Small intestine (tissue), 7 donors: ENCODE results near the gene MGAT1. TPM values are rescaled to one million over a fixed set of nuclear protein-coding genes. Genes with fewer than 3 reads are reported as not detected.

Experiments used
- DNase-seq, 2 donors: peaks; one replicate each; pipeline versions ENCODE4 v3.0.0 to v3.0.0-alpha.2; 2013
- FAIRE-seq: peaks from 2 replicates; lab custom pipeline; 2012; peaks lifted over from hg19 to GRCh38; lab: Jason Lieb, UNC
- H3K27ac ChIP-seq, 3 donors: one replicate each; pipeline ENCODE4 v1.5.1; 2013; ENCODE audit warnings: low read length in 2 of 3, mild to moderate bottlenecking in 2 of 3, control low read depth in 1 of 3, inconsistent platforms in 1 of 3, low read depth in 1 of 3, moderate library complexity in 1 of 3
- H3K27me3 ChIP-seq, 3 donors: one replicate each; pipeline ENCODE4 v1.6.1; 2013; ENCODE audit warnings: low read length in 3 of 3, inconsistent platforms in 1 of 3; ENCODE audit not compliant: control insufficient read depth in 3 of 3, insufficient read depth in 3 of 3
- H3K36me3 ChIP-seq, 3 donors: one replicate each; pipeline ENCODE4 v1.6.1; 2013; ENCODE audit warnings: low read length in 3 of 3, inconsistent platforms in 1 of 3, low read depth in 1 of 3, mild to moderate bottlenecking in 1 of 3, moderate library complexity in 1 of 3; ENCODE audit not compliant: control insufficient read depth in 3 of 3, insufficient read depth in 2 of 3
- H3K4me1 ChIP-seq, 3 donors: one replicate each; pipeline ENCODE4 v1.6.1; 2013; ENCODE audit warnings: low read length in 2 of 3, inconsistent platforms in 1 of 3, low read depth in 1 of 3, mild to moderate bottlenecking in 1 of 3, moderate library complexity in 1 of 3; ENCODE audit not compliant: control insufficient read depth in 3 of 3, insufficient read depth in 2 of 3
- H3K4me3 ChIP-seq, 3 donors: one replicate each; pipeline ENCODE4 v1.5.1; 2013; ENCODE audit warnings: low read length in 3 of 3, control low read depth in 1 of 3, inconsistent platforms in 1 of 3, low read depth in 1 of 3, mild to moderate bottlenecking in 1 of 3, moderate library complexity in 1 of 3
- H3K9me3 ChIP-seq, 2 donors: one replicate each; pipeline ENCODE4 v1.6.1; 2013; ENCODE audit warnings: low read depth in 1 of 2, low read length in 1 of 2; ENCODE audit not compliant: control insufficient read depth in 2 of 2, insufficient read depth in 1 of 2
- WGBS, 3 donors: extraction: QIAGEN DNeasy Blood & Tissue Kit; methylation state at CpG; one replicate each; pipeline ENCODE4 v1.1.7; 2013; 5-methylcytosine and 5-hydroxymethylcytosine counted together
- polyA plus RNA-seq, 4 donors: library from polyadenylated mRNA; stranded (reverse) in 3 of 4; unstranded in 1 of 4; fragments of 200-250 nt in 3 of 4; fragments of 120-200 nt in 1 of 4; gene quantifications; one replicate each; pipeline versions ENCODE4 v1.2.1 to v1.2.3, GENCODE V29; 2013
- donor health status: healthy with polysubstance abuse.
- donor health status: control.
- donor health status: control.
- donor health status: Bipolar disorder and iron deficiency.
- donor health status: healthy.

Gene MGAT1
- polyA plus RNA-seq, 4 donors: 52.3 to 125 (median 89.2) TPM

GRCh38 chr5:180821538-180821937, 18.9 kb upstream of the MGAT1 start:
- Histone ChIP-seq H3K9me3 (no peaks in the 10 kb centered on the region), H3K36me3 (no peaks in the 10 kb centered on the region), H3K4me3 (no peak overlapping the region), H3K27ac (peak overlapping the region in 2 of 3 donors; percentile 24 to 27), H3K4me1 (peaks cover 3 to 15% (median 3%) of the 10 kb centered on the region in 3 donors), H3K27me3 (no peaks in the 10 kb centered on the region)
- FAIRE-seq (no peak), DNase-seq (no peak)
- WGBS, 3 donors: 86 to 95% (median 88%) methylated on average over 4 of the region's 4 CpGs

DNA sequence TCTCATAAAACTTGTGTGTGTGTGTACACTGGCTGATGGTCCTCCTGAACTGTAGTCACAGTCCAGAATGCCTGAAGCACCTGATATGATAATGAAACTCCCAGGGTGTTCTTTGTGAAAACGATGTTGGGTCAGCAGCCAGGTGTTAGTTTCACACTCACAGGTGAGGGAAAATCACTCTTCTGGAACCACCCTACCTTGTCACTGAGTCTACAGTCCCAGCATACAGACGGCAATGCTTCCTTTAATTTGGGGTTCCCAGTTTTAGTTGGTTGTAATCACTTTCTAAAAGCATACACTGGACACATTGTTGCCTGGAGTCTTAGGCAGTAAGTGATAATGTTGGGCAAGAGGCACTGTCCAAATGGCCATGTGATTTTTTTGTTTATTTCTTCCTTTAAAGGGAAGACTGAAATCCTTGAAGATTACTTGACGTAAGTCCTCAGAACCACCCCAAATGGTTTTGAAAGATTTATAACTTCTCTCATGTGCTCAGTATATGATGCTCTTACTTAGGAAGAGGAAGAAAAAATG, 18.2 kb upstream of the MGAT1 start:
- Histone ChIP-seq H3K27me3 (no peaks in the 10 kb centered on the region), H3K9me3 (no peaks in the 10 kb centered on the region), H3K4me1 (peaks cover 3 to 17% (median 3%) of the 10 kb centered on the region in 3 donors), H3K27ac (peak overlapping the region in 2 of 3 donors; percentile 15 to 87), H3K36me3 (no peaks in the 10 kb centered on the region), H3K4me3 (no peak overlapping the region)
- DNase-seq (peak in 1 of 2 donors; percentile 69), FAIRE-seq (no peak)
- WGBS, 3 donors: 33 to 43% (median 43%) methylated on average over 3 of the region's 3 CpGs

DNA sequence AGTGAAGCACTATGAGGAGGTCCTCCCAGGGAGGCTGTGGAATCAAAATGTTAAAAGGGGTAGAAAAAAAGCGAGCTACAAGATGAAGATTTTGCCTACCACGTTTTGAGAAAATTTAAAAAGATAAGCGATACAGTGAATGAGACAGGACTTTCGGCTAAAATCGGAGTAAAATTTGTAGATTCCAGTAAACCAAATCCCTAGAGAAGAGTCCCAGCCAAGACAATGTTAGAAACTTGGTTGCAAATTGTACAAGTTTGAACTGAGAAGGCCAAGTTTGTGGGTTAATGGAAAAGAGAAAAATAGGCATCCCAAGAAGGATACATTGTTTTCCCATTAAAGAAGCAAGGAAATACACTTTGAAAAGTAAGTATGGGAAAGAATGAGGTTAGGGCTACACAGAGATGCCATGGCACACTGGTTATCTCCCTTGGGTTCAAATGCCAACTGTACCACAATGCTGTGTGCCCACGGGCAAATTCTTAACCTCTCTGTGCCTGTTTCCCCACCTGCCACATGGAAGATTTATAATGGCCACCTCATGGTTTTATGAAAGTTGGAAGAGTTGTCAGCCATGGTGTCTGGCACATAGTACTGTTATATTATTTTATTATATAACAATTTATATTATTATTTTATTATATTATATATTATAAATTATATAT, 16.2 kb upstream of the MGAT1 start:
- Histone ChIP-seq H3K27ac (peak overlapping the region in 1 of 3 donors; percentile 8), H3K27me3 (no peaks in the 10 kb centered on the region), H3K4me1 (peaks cover 3 to 17% (median 3%) of the 10 kb centered on the region in 3 donors), H3K4me3 (no peak overlapping the region), H3K36me3 (no peaks in the 10 kb centered on the region), H3K9me3 (no peaks in the 10 kb centered on the region)
- FAIRE-seq (no peak), DNase-seq (no peak)
- 81 to 83% (median 82%) methylated on average over 6 of the region's 6 CpGs for WGBS, 3 donors

DNA sequence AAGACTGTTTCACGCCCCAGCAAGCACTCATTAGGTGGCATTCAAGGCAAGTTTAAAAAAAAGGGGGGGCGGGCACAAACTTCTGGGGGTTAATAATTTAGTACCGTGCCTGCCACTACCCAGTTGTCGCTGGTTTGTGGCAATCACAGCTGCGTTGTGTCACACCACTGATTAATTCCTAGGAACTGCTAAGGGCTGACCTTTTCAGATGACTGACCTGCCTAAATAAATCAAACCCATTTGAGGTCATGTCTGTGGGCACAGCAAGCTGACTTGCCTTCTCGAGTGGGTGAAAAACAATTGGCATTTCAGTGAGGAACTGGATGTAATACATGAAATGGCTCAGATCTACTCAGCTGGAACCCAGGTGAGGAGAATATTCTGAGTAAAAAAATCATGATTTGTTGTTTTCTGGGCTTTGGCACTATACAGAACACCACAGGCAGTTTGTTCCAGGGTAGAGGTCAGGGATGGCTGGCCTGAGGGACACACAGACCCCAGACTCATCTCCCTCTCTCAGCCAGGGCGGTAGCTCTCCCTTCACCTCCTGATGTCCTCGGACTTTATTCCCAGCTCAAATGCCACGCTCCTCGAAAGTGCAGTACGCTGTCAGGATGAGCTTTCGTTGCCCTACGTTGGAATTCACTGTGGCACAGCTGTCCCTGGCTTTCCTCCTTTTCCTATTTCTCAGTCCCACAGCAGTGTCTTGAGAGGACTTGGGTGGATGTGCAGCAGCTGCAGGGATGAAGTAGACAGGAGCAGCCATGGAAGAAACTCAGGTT, 15.5 kb upstream of the MGAT1 start:
- 72 to 82% (median 76%) methylated on average over 13 of the region's 13 CpGs for WGBS, 3 donors
- Histone ChIP-seq H3K4me1 (peaks cover 0 to 17% (median 3%) of the 10 kb centered on the region in 3 donors), H3K36me3 (no peaks in the 10 kb centered on the region), H3K27ac (peak overlapping the region in 1 of 3 donors; percentile 8), H3K4me3 (no peak overlapping the region), H3K9me3 (no peaks in the 10 kb centered on the region), H3K27me3 (no peaks in the 10 kb centered on the region)
- DNase-seq: no peak
- FAIRE-seq: no peak

DNA sequence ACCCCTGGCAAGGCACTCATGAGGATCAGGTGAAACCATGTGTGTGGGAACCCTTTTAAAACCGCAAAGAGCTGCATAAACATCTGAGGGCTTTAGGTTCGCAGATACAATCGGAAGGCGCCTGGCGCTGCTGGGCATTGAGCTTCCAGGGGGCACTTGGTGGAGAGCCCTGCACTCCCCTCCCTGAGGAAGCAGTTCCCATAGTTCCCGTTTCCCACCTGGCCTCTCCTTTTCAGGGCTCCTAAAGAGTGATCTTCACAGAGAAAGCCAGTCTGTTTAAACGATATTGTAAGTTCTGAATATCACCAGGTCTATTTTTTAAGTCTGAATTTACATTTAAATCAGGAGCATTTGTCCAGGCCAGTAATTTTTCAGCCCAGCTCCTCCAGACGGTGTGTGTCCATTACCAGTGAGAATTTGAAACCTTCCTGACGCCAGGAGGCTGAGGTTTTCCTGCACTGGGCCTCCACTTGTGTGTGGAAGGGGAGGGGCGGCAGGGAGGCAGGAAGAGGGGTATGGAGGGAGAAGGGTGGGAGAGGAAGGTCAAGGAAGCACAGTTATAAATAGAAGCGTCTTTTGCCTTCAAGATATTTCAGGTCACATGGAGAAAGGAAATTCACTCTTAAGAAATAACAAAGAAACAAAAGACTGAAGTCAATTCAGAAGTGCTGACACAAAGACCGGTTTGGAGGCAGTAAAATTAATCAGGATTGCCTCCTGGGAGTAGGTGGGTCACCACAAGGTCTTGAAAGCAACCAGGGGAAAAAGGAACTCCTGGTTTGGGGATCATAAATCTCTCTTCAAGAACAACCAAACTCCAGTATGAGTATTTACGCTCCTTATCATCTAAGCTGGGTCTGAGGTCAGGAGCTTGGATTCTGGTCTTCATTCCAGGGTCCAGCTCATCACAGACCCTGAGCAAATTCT, 14.3 kb upstream of the MGAT1 start:
- peak overlapping the region in 2 of 3 donors; percentile 61 to 85 for H3K27ac ChIP-seq
- no peak for FAIRE-seq
- H3K27me3 ChIP-seq: no peaks in the 10 kb centered on the region
- DNase-seq: peak in 1 of 2 donors; percentile 63
- WGBS, 3 donors: 38 to 52% (median 47%) methylated on average over 13 of the region's 13 CpGs
- H3K4me3 ChIP-seq: no peak overlapping the region
- no peaks in the 10 kb centered on the region for H3K9me3 ChIP-seq
- H3K4me1 ChIP-seq: peaks cover under 1 to 19% (median 4%) of the 10 kb centered on the region in 3 donors
- H3K36me3 ChIP-seq: no peaks in the 10 kb centered on the region

DNA sequence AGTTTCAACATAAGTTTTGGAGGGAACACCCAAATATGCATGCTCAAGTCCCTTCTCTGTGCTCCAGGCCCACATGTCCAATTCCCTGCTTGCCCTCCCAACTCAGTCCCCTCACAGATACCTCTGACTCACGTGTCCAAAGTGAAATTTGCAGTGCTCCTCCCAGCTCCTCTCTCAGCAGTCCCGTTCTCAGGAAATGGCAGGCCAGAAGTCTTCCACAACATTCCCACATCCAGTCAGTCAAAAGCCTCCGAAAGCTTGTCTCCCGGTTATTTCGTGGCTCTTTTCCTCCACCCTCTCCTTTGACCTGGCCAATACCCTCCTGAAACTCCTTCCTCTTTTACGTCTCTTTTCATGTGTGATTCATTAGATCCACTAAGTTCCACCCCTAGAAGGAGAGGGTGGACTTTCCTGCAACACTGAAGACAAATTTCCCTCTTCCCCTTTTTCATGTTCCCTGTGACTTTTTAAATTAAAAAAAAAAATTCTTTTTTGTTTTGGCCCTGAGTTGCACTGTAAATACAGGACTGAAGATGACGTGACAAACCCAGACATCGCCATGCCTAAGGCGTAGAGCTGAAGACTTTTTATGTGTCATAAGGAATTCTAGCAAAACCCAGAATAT, 12.8 kb upstream of the MGAT1 start:
- H3K9me3 ChIP-seq: no peaks in the 10 kb centered on the region
- peaks cover 7 to 23% (median 8%) of the 10 kb centered on the region in 3 donors for H3K4me1 ChIP-seq
- peak overlapping the region in 1 of 3 donors; percentile 8 for H3K4me3 ChIP-seq
- H3K27ac ChIP-seq: peak overlapping the region in 1 of 3 donors; percentile 75
- FAIRE-seq (no peak), DNase-seq (no peak)
- H3K27me3 ChIP-seq: no peaks in the 10 kb centered on the region
- WGBS, 3 donors: 66 to 87% (median 83%) methylated on average over 9 of the region's 9 CpGs
- H3K36me3 ChIP-seq: no peaks in the 10 kb centered on the region

- Histone ChIP-seq H3K4me1 (peaks cover 7 to 30% (median 17%) of the 10 kb centered on the region in 3 donors), H3K9me3 (no peaks in the 10 kb centered on the region), H3K36me3 (peaks cover 0 to 3% (median 0%) of the 10 kb centered on the region in 3 donors), H3K27me3 (no peaks in the 10 kb centered on the region), H3K27ac (peak overlapping the region in 1 of 3 donors; percentile 72), H3K4me3 (no peak overlapping the region)
- WGBS, 3 donors: 60 to 70% (median 62%) methylated on average over 5 of the region's 5 CpGs
- DNase-seq (no peak), FAIRE-seq (no peak)
Observed at GRCh38 chr5:180813420-180813819, 10.8 kb upstream of the MGAT1 start.
